ENCODE measurements around the gene KCNJ8.
"Not testable (repeated sequence)": the region's sequence is repeated elsewhere in the genome, so short reads cannot be mapped to it uniquely, and the experiment has no call there.

Gene KCNJ8

DNA sequence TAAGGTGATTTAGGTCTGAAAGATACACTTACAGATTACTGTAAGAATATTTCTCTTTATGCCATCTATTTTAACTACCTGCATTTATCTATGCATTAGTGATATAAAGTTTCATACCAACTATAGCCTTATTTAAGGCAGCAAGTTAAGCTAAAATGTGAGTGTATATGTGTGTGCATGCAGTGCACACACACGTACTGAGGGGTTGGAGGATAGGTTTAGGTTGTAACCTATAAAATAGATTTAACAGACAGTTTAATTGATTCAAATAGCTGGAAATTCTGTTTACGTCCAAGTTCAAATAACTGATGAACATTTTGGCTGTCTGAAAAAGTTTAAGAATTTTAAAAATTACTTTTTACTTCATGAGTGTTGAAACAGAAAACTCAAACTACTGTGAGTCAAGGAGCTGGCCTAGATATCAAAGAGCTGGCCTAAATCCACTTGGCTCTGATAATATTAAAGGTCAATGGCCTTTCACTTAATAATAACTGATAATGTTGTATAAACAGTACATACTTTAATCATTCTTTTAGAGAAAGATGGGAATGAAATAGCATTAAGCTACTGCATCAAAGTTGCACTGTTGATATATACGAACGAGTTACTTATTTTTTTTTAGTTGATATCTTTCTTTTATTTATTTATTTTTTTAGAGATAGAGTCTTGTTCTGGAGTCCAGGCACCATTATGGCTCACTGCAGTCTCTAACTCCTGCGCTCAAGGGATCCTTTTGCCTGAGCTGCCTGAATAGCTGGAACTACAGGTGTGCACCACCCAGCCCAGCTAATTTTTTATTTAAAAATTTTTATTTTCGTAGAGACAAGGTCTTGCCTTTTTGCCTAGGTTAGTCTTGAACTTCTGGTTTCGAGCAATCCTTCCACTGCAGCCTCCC, 13.8 kb upstream of the KCNJ8 start:
- DNase-seq, result no peak

- DNase-seq, result no peak
Observed at GRCh38 chr12:21786041-21786531, 11.6 kb upstream of the KCNJ8 start.

GRCh38 chr12:21782723-21783122, 8.2 kb upstream of the KCNJ8 start:
- not testable (repeated sequence) for DNase-seq

- DNase-seq, result no peak
Observed at GRCh38 chr12:21780786-21781185, 6.3 kb upstream of the KCNJ8 start.

GRCh38 chr12:21776175-21776574, 1.7 kb upstream of the KCNJ8 start:
- DNase-seq, result no peak

DNA sequence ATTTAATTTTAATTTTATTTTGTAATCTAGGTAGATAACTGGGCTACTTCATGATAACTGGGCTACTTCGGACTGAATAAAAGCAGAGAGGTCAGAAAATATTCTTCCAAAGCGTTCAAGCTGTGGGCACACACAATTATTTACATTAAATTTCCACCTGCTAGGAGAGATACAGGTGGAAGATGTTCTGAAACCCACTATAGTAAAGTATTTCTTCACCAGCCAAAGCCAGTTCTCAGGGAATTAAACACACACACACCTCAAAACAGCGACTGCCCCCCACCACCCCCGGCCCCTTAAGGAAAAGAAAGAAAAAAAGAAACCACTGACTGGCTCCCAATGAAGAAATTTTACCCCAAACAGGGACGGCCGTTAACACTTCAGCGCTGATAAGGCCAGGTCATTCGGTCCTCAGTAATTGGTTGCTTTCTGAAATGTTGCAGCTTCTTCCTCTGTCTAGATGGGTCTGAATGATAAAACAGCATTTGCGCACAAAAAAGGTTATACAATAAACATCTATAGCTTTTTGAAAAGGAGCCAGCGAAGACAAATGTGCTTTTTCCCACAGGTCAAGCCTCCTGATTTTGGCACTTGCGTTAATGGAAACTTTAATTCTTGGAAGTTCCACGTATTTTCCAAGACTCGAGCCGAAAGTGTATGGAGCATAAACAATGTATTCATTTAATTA, 771 bp upstream of the KCNJ8 start:
- peak; percentile 42 for DNase-seq

GRCh38 chr12:21773806-21774205, 700 bp downstream of the KCNJ8 start:
- DNase-seq, result no peak

DNA sequence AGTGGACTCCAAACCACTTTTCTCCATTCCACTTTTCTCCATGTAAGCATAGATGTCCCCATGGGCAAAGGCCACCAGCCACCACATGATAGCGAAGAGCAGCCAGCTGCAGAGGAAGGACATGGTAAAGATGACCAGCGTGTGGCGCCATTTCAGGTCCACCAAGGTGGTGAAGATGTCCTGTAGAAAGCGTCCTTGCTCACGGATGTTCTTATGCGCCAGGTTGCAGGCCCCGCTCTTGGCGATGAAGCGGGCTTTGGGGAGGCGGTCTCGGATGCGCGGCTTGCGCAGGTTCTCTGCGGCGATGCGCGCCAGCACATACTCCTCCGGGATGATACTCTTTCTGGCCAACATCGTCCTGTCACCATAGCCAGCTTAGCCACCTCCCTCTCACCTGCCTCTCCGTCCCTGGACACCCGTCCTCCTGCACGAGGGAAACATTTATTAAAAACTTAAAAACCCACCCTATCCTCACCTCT, 1.2 kb downstream of the KCNJ8 start:
- peak; percentile 63 for DNase-seq

DNA sequence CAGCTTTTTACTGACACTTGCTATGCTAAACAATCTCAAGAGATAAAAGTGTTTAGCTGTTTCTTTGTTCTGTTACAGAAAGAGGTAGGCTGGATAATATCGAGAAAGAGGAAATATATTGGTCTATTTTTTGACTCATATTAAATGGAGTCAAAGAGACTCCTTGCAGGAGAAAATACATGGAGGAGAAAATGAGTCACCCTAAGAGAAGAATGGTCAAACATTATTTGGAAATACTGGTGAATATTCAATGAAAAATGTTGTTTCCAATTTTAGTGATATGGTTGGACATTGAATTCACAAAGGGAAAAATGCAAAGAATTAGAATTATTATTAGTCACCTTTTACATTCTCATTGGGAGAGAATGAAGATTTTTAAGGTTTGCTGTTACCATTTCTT, 3.2 kb downstream of the KCNJ8 start:
- no peak for DNase-seq

DNA sequence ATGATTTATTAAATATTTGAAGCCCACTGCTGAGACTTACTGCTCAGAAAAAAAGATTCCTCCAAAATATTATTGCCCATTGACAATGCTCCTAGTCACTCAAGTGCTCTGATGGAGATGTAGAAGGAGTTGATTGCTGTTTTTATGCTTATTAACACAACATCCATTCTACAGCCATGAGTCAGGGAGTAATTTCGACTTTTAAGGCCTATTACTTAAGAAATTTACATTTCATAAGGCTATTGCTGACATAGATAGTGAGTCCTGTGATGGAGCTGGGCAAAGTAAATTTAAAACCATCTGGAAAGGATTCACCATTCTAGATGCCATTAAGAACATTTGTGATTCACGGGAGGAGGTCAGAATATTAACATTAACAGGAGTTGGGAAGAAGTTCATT, 5.2 kb downstream of the KCNJ8 start:
- DNase-seq, result no peak

DNA sequence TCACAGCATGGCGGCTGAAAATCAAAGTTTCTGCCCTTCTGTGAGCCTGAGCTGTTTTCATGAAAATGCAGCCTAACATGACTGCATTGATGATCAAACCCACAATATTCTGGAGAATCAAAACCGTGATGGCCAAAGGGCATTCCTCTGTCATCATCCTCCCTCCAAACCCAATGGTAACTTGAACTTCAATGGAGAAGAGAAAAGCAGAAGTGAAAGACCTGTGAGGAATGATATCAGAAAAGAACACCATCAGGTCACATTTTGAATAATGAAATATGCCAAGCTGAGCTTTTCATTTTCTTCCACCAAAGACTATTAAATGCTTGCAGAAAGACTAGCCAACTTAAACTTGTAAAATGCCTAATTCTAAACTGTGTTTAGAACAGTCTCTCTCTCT, 8.1 kb downstream of the KCNJ8 start:
- DNase-seq, result no peak

GRCh38 chr12:21764950-21765349, 9.6 kb downstream of the KCNJ8 start:
- no peak for DNase-seq

DNA sequence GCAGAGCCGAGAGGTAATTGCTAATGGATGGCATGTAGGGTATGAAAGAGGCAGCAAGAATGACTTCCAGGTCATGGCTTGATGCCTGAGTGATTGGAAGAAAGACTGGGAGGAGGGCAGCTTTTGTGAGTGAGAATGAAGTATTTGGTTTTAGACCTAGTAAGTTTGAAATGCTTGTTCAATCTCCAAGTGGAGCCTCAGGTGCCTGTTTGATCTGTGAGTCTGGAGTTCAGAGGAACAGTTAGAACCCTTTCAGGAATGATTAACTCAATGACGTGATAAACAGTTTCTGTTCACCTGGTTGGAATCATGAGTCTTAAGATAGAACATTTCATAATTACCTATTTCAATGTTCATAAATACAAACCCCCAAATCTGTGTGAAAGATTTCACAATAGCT, 10.4 kb downstream of the KCNJ8 start:
- DNase-seq, result no peak

GRCh38 chr12:21763531-21763930, 11.0 kb downstream of the KCNJ8 start:
- DNase-seq, result no peak

- no peak for DNase-seq
Observed at GRCh38 chr12:21759737-21760136, 14.8 kb downstream of the KCNJ8 start.

GRCh38 chr12:21757735-21758134, 16.8 kb downstream of the KCNJ8 start:
- DNase-seq, result no peak

GRCh38 chr12:21756699-21757098, 17.8 kb downstream of the KCNJ8 start:
- no peak for DNase-seq

- peak; percentile 44 for DNase-seq
Observed at GRCh38 chr12:21751517-21751916, 23.0 kb downstream of the KCNJ8 start.

GRCh38 chr12:21745258-21745657, 29.2 kb downstream of the KCNJ8 start:
- DNase-seq, result no peak

DNA sequence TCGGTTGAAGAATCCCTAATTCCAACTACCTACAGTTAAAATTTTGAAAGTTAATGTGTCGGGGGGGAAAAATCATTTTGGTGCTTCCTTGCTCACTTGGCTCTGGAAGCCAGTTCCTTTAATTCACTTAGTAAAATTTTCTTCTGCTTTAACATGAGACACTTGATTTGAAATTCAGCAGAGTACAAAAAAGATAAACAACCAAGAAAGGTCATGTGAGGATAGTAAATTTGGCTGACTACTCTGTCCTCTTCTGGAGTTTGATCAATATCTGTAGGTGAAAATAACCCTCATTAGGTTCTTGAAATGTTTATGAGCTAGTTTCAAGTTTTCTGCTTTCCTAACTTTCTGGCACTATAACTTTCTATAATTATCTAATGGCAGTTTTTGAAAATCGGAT, 43.4 kb downstream of the KCNJ8 start:
- DNase-seq, result no peak

DNA sequence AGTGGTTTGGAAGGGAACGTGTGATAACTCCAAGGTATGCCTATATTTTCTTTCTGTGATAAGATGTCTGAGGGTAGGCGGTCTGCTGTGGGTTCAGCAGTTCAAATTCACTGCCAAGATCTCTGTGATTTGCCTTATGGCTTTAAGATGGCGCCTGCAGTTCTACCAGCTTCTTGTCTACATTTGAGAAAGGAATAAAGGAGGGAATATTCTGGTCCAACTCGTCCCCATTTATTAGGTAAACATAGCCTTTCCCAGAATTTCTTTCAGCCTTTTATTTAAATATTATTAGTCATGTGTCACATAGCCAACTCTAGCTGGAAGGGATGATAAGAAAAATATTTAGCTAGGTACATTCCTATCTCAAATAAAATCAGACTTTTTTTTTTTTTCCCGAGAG, 48.8 kb downstream of the KCNJ8 start:
- DNase-seq, result no peak

DNA sequence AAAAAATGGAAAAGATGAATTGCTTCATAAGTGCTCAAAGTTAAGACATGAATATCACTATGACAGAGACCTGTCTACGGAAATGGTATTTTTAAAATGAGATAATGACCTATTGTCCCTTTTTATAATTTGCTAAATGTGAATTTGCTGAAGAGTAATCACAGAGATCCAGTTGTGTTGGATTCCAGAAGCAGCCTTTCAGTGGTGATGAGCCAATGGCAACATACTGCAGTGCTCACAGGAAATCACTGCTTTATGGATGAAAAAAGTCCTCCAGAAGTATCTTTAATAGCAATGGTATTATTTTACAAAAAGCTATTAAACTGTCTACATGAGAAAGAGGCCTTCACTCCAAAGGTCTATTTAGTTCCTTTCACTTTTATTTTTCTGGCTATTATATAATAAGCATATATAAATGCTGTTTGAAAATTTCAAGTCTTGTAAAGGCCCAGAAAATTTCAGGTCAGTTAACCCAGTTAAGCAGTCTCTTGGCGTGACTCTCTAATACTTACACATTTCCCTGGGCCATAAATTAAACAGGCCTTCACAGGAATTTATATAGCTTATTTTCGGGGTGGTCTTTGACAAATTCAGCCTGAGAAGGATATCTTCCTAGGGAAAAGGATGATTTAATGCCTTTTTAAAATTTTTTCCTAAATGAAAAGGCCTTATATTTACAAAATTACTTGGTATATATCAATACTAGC, 55.4 kb downstream of the KCNJ8 start:
- peak; percentile 24 for DNase-seq

DNA sequence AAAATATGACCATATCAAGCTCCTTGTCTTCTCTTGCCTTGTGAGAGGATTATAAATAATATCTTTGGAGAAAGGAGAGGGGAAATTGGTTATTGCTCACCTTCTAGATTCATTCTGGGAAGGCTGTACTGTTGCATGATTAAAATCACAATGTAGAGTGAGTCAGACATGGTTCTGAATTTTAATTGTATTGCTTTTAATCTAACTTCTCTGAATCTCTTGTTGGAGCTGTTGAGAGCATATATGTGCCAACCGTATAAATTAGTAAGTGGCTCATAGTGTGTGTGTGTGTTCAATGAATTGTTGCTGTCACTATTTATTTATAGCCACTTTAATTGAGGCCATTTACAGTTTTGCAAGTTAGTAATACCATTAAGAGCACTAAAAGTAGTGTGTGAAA, 56.1 kb downstream of the KCNJ8 start:
- peak; percentile 12 for DNase-seq

Measured in right kidney (tissue), 1 donor.